ENCODE results near the gene TMEM123.
"Not testable (repeated sequence)": the region's sequence is repeated elsewhere in the genome, so short reads cannot be mapped to it uniquely, and the experiment has no call there.

Gene TMEM123

GRCh38 chr11:102448869-102449224 is 3.7 kb downstream of the TMEM123 start:
- H3K4me3 ChIP-seq (ENCODE audit: low read depth, low read length) = no peak overlapping the region
- peaks cover 11% of the 10 kb centered on the region for H3K36me3 ChIP-seq (ENCODE audit: insufficient read depth, low read length)
- H3K79me2 ChIP-seq (ENCODE audit: control insufficient read depth, insufficient read depth, low read length, unreplicated experiment) = peaks cover 71% of the 10 kb centered on the region
- H3K27ac ChIP-seq (ENCODE audit: low read depth, low read length) = no peak overlapping the region
- H3K27me3 ChIP-seq (ENCODE audit: insufficient read depth, low read length) = no peaks in the 10 kb centered on the region
- H3K4me1 ChIP-seq (ENCODE audit: control insufficient read depth, insufficient read depth, low read length, unreplicated experiment) = peaks cover 55% of the 10 kb centered on the region
- no peak overlapping the region for H2AFZ ChIP-seq (ENCODE audit: low read length, unreplicated experiment)

- Histone ChIP-seq H3K36me3 (ENCODE audit: insufficient read depth, low read length) (peaks cover 11% of the 10 kb centered on the region), H3K4me1 (ENCODE audit: control insufficient read depth, insufficient read depth, low read length, unreplicated experiment) (peaks cover 51% of the 10 kb centered on the region), H3K4me3 (ENCODE audit: low read depth, low read length) (no peak overlapping the region)
Measured at GRCh38 chr11:102447941-102448868, 4.4 kb downstream of the TMEM123 start.

GRCh38 chr11:102447193-102447592 is 5.4 kb downstream of the TMEM123 start:
- no peaks in the 10 kb centered on the region for H3K27me3 ChIP-seq (ENCODE audit: insufficient read depth, low read length)
- H3K4me1 ChIP-seq (ENCODE audit: control insufficient read depth, insufficient read depth, low read length, unreplicated experiment) = peaks cover 51% of the 10 kb centered on the region
- H2AFZ ChIP-seq (ENCODE audit: low read length, unreplicated experiment) = no peak overlapping the region
- H3K36me3 ChIP-seq (ENCODE audit: insufficient read depth, low read length) = peaks cover 11% of the 10 kb centered on the region
- peaks cover 70% of the 10 kb centered on the region for H3K79me2 ChIP-seq (ENCODE audit: control insufficient read depth, insufficient read depth, low read length, unreplicated experiment)
- peak overlapping the region; percentile 2; the same call in 1 of the 2 replicates for H3K4me3 ChIP-seq (ENCODE audit: low read depth, low read length)
- peak overlapping the region; percentile 73 for H3K27ac ChIP-seq (ENCODE audit: low read depth, low read length)

More at GRCh38 chr11:102447941-102448868, 4.4 kb downstream of the TMEM123 start:
- Histone ChIP-seq H3K27ac (ENCODE audit: low read depth, low read length) (peak overlapping the region; percentile 73; the same call in 1 of the 2 replicates), H3K79me2 (ENCODE audit: control insufficient read depth, insufficient read depth, low read length, unreplicated experiment) (peaks cover 73% of the 10 kb centered on the region), H2AFZ (ENCODE audit: low read length, unreplicated experiment) (no peak overlapping the region), H3K27me3 (ENCODE audit: insufficient read depth, low read length) (no peaks in the 10 kb centered on the region)

- H2AFZ ChIP-seq (ENCODE audit: low read length, unreplicated experiment) = no peak overlapping the region
- peaks cover 51% of the 10 kb centered on the region for H3K4me1 ChIP-seq (ENCODE audit: control insufficient read depth, insufficient read depth, low read length, unreplicated experiment)
- H3K27ac ChIP-seq (ENCODE audit: low read depth, low read length) = peak overlapping the region; percentile 73
- H3K4me3 ChIP-seq (ENCODE audit: low read depth, low read length) = peak overlapping the region; percentile 10; the same call in 1 of the 2 replicates
- peaks cover 11% of the 10 kb centered on the region for H3K36me3 ChIP-seq (ENCODE audit: insufficient read depth, low read length)
- no peaks in the 10 kb centered on the region for H3K27me3 ChIP-seq (ENCODE audit: insufficient read depth, low read length)
- peaks cover 65% of the 10 kb centered on the region for H3K79me2 ChIP-seq (ENCODE audit: control insufficient read depth, insufficient read depth, low read length, unreplicated experiment)
Measured at GRCh38 chr11:102446606-102447005, 6.0 kb downstream of the TMEM123 start.

- H3K4me3 ChIP-seq (ENCODE audit: low read depth, low read length); H3K27me3 ChIP-seq (ENCODE audit: insufficient read depth, low read length); H3K27ac ChIP-seq (ENCODE audit: low read depth, low read length); H2AFZ ChIP-seq (ENCODE audit: low read length, unreplicated experiment): not testable (repeated sequence)
- Histone ChIP-seq H3K79me2 (ENCODE audit: control insufficient read depth, insufficient read depth, low read length, unreplicated experiment) (peaks cover 45% of the 10 kb centered on the region), H3K4me1 (ENCODE audit: control insufficient read depth, insufficient read depth, low read length, unreplicated experiment) (peaks cover 37% of the 10 kb centered on the region), H3K36me3 (ENCODE audit: insufficient read depth, low read length) (peaks cover 11% of the 10 kb centered on the region)
Measured at GRCh38 chr11:102444693-102445092, 7.9 kb downstream of the TMEM123 start.

- not testable (repeated sequence) for H2AFZ ChIP-seq (ENCODE audit: low read length, unreplicated experiment); H3K27me3 ChIP-seq (ENCODE audit: insufficient read depth, low read length); H3K4me3 ChIP-seq (ENCODE audit: low read depth, low read length); H3K27ac ChIP-seq (ENCODE audit: low read depth, low read length)
- Histone ChIP-seq H3K36me3 (ENCODE audit: insufficient read depth, low read length) (peaks cover 11% of the 10 kb centered on the region), H3K4me1 (ENCODE audit: control insufficient read depth, insufficient read depth, low read length, unreplicated experiment) (peaks cover 35% of the 10 kb centered on the region), H3K79me2 (ENCODE audit: control insufficient read depth, insufficient read depth, low read length, unreplicated experiment) (peaks cover 40% of the 10 kb centered on the region)
Measured at GRCh38 chr11:102444142-102444541, 8.4 kb downstream of the TMEM123 start.

- not testable (repeated sequence) for H3K36me3 ChIP-seq (ENCODE audit: insufficient read depth, low read length); H3K27ac ChIP-seq (ENCODE audit: low read depth, low read length); H3K4me1 ChIP-seq (ENCODE audit: control insufficient read depth, insufficient read depth, low read length, unreplicated experiment); H2AFZ ChIP-seq (ENCODE audit: low read length, unreplicated experiment); H3K4me3 ChIP-seq (ENCODE audit: low read depth, low read length); H3K27me3 ChIP-seq (ENCODE audit: insufficient read depth, low read length)
- H3K79me2 ChIP-seq (ENCODE audit: control insufficient read depth, insufficient read depth, low read length, unreplicated experiment) = peaks cover 12% of the 10 kb centered on the region
Measured at GRCh38 chr11:102439063-102439363, 13.6 kb downstream of the TMEM123 start.

GRCh38 chr11:102438311-102439062 is 14.1 kb downstream of the TMEM123 start:
- H2AFZ ChIP-seq (ENCODE audit: low read length, unreplicated experiment) = no peak overlapping the region

GRCh38 chr11:102437727-102438126 is 14.8 kb downstream of the TMEM123 start:
- peaks cover 6% of the 10 kb centered on the region for H3K4me1 ChIP-seq (ENCODE audit: control insufficient read depth, insufficient read depth, low read length, unreplicated experiment)
- H3K36me3 ChIP-seq (ENCODE audit: insufficient read depth, low read length) = peaks cover 3% of the 10 kb centered on the region; the same call in 1 of the 2 replicates
- H3K27ac ChIP-seq (ENCODE audit: low read depth, low read length) = no peak overlapping the region
- H2AFZ ChIP-seq (ENCODE audit: low read length, unreplicated experiment) = no peak overlapping the region
- H3K4me3 ChIP-seq (ENCODE audit: low read depth, low read length) = no peak overlapping the region
- H3K27me3 ChIP-seq (ENCODE audit: insufficient read depth, low read length) = no peaks in the 10 kb centered on the region
- H3K79me2 ChIP-seq (ENCODE audit: control insufficient read depth, insufficient read depth, low read length, unreplicated experiment) = peaks cover 9% of the 10 kb centered on the region

More at GRCh38 chr11:102438311-102439062, 14.1 kb downstream of the TMEM123 start:
- Histone ChIP-seq H3K4me1 (ENCODE audit: control insufficient read depth, insufficient read depth, low read length, unreplicated experiment) (peaks cover 6% of the 10 kb centered on the region), H3K27ac (ENCODE audit: low read depth, low read length) (no peak overlapping the region), H3K4me3 (ENCODE audit: low read depth, low read length) (no peak overlapping the region), H3K27me3 (ENCODE audit: insufficient read depth, low read length) (no peaks in the 10 kb centered on the region), H3K36me3 (ENCODE audit: insufficient read depth, low read length) (peaks cover 3% of the 10 kb centered on the region; the same call in 1 of the 2 replicates), H3K79me2 (ENCODE audit: control insufficient read depth, insufficient read depth, low read length, unreplicated experiment) (peaks cover 9% of the 10 kb centered on the region)

GRCh38 chr11:102436976-102437375 is 15.6 kb downstream of the TMEM123 start:
- no peak overlapping the region for H3K4me3 ChIP-seq (ENCODE audit: low read depth, low read length)
- H3K4me1 ChIP-seq (ENCODE audit: control insufficient read depth, insufficient read depth, low read length, unreplicated experiment) = peaks cover 6% of the 10 kb centered on the region
- no peak overlapping the region for H2AFZ ChIP-seq (ENCODE audit: low read length, unreplicated experiment)
- H3K27ac ChIP-seq (ENCODE audit: low read depth, low read length) = peak overlapping the region; percentile 6; the same call in 1 of the 2 replicates
- peaks cover 9% of the 10 kb centered on the region for H3K79me2 ChIP-seq (ENCODE audit: control insufficient read depth, insufficient read depth, low read length, unreplicated experiment)
- peaks cover 3% of the 10 kb centered on the region; the same call in 1 of the 2 replicates for H3K36me3 ChIP-seq (ENCODE audit: insufficient read depth, low read length)
- H3K27me3 ChIP-seq (ENCODE audit: insufficient read depth, low read length) = no peaks in the 10 kb centered on the region
